Thymus (tissue), 11 donors: ENCODE data around the gene SEMA6B. TPM values are rescaled to one million over a fixed set of nuclear protein-coding genes. Genes with fewer than 3 reads are reported as not detected.

Source experiments
- DNase-seq, 9 donors: peaks; one replicate each; pipeline ENCODE4 v3.0.0-alpha.2; 2013; ENCODE audit warnings: low spot score in 9 of 9, low read depth in 6 of 9, missing footprints in 1 of 9
- H3K27ac ChIP-seq, 2 donors: one replicate each; pipeline ENCODE4 v1.5.1; 2013; ENCODE audit warnings: control low read depth in 1 of 2, low read depth in 1 of 2, low read length in 1 of 2, mild to moderate bottlenecking in 1 of 2, moderate library complexity in 1 of 2
- H3K27me3 ChIP-seq, 2 donors: one replicate each; pipeline ENCODE4 v1.5.1; 2013; ENCODE audit warnings: low read length in 1 of 2; ENCODE audit not compliant: control insufficient read depth in 2 of 2, insufficient read depth in 1 of 2
- H3K36me3 ChIP-seq, 2 donors: one replicate each; pipeline ENCODE4 v1.5.1; 2013; ENCODE audit warnings: low read length in 1 of 2, mild to moderate bottlenecking in 1 of 2, moderate library complexity in 1 of 2; ENCODE audit not compliant: control insufficient read depth in 2 of 2, insufficient read depth in 2 of 2
- H3K4me1 ChIP-seq, 2 donors: one replicate each; pipeline ENCODE4 v1.5.1; 2013; ENCODE audit warnings: low read length in 2 of 2; ENCODE audit not compliant: control insufficient read depth in 2 of 2, insufficient read depth in 2 of 2
- H3K4me3 ChIP-seq, 2 donors: one replicate each; pipeline ENCODE4 v1.5.1; 2013; ENCODE audit warnings: low read length in 2 of 2, control low read depth in 1 of 2, mild to moderate bottlenecking in 1 of 2
- H3K9me3 ChIP-seq, 2 donors: one replicate each; pipeline ENCODE4 v1.5.1; 2013; ENCODE audit warnings: low read length in 1 of 2, mild to moderate bottlenecking in 1 of 2; ENCODE audit not compliant: control insufficient read depth in 2 of 2, insufficient read depth in 1 of 2
- WGBS: extraction: QIAGEN DNeasy Blood & Tissue Kit; methylation state at CpG from one replicate; pipeline ENCODE4 v1.1.7; 2013; 5-methylcytosine and 5-hydroxymethylcytosine counted together
- polyA plus RNA-seq: library from polyadenylated mRNA; stranded (reverse); fragments of 200-250 nt; gene quantifications from one replicate; pipeline ENCODE4 v1.2.3, GENCODE V29; 2013
- total RNA-seq: library from RNA; stranded (reverse); fragments of 120-200 nt; gene quantifications from one replicate; pipeline ENCODE4 v1.2.4, GENCODE V29; 2013
- donor health status: healthy.

Gene SEMA6B
- total and polyA plus RNA-seq, 2 donors = 0.85 to 4.7 TPM

GRCh38 chr19:4577020-4577782, 17.7 kb upstream of the SEMA6B start:
- Histone ChIP-seq H3K4me1 (peaks cover 0 to 4% of the 10 kb centered on the region in 2 donors), H3K27me3 (peaks cover 48 to 82% of the 10 kb centered on the region in 2 donors)
- 91% methylated on average over 5 of the region's 5 CpGs for WGBS

GRCh38 chr19:4576016-4576933, 16.8 kb upstream of the SEMA6B start:
- no peak overlapping the region for H3K27ac ChIP-seq
- 62% methylated on average over 17 of the region's 17 CpGs for WGBS
- peaks cover 1 to 10% of the 10 kb centered on the region in 2 donors for H3K9me3 ChIP-seq
- H3K4me1 ChIP-seq = peaks cover 0 to 4% of the 10 kb centered on the region in 2 donors
- H3K4me3 ChIP-seq = no peak overlapping the region
- peaks cover 39 to 76% of the 10 kb centered on the region in 2 donors for H3K27me3 ChIP-seq
- peak in 3 of 9 donors; percentile 37 to 46 (median 42) for DNase-seq
- no peaks in the 10 kb centered on the region for H3K36me3 ChIP-seq

More at GRCh38 chr19:4577020-4577782, 17.7 kb upstream of the SEMA6B start:
- H3K9me3 ChIP-seq = peaks cover 1 to 10% of the 10 kb centered on the region in 2 donors
- no peaks in the 10 kb centered on the region for H3K36me3 ChIP-seq
- no peak overlapping the region for H3K4me3 ChIP-seq
- no peak for DNase-seq
- no peak overlapping the region for H3K27ac ChIP-seq

- no peak for DNase-seq
- WGBS = 29% methylated on average over 19 of the region's 19 CpGs
- H3K27me3 ChIP-seq = peaks cover 31 to 68% of the 10 kb centered on the region in 2 donors
Measured at GRCh38 chr19:4575267-4576015, 16.0 kb upstream of the SEMA6B start.

GRCh38 chr19:4573682-4574081, 14.2 kb upstream of the SEMA6B start:
- DNase-seq = no peak
- Histone ChIP-seq H3K27me3 (peaks cover 13 to 50% of the 10 kb centered on the region in 2 donors), H3K27ac (no peak overlapping the region), H3K4me1 (no peaks in the 10 kb centered on the region), H3K4me3 (no peak overlapping the region), H3K9me3 (peaks cover under 1 to 3% of the 10 kb centered on the region in 2 donors), H3K36me3 (no peaks in the 10 kb centered on the region)
- 88% methylated on average over 6 of the region's 6 CpGs for WGBS

More at GRCh38 chr19:4575267-4576015, 16.0 kb upstream of the SEMA6B start:
- Histone ChIP-seq H3K4me1 (peaks cover 0 to 2% of the 10 kb centered on the region in 2 donors), H3K4me3 (no peak overlapping the region), H3K36me3 (no peaks in the 10 kb centered on the region), H3K9me3 (peaks cover 1 to 10% of the 10 kb centered on the region in 2 donors), H3K27ac (no peak overlapping the region)

GRCh38 chr19:4571305-4571917, 11.9 kb upstream of the SEMA6B start:
- no peak for DNase-seq
- WGBS = 80% methylated on average over 22 of the region's 22 CpGs

GRCh38 chr19:4570916-4571304, 11.4 kb upstream of the SEMA6B start:
- H3K4me3 ChIP-seq = no peak overlapping the region
- H3K9me3 ChIP-seq = no peaks in the 10 kb centered on the region
- no peaks in the 10 kb centered on the region for H3K36me3 ChIP-seq
- DNase-seq = no peak
- H3K27me3 ChIP-seq = peaks cover 7 to 25% of the 10 kb centered on the region in 2 donors
- no peak overlapping the region for H3K27ac ChIP-seq
- 92% methylated on average over 5 of the region's 5 CpGs for WGBS
- H3K4me1 ChIP-seq = peaks cover 0 to 5% of the 10 kb centered on the region in 2 donors

More at GRCh38 chr19:4571305-4571917, 11.9 kb upstream of the SEMA6B start:
- Histone ChIP-seq H3K4me3 (no peak overlapping the region), H3K36me3 (no peaks in the 10 kb centered on the region), H3K27me3 (peaks cover 7 to 30% of the 10 kb centered on the region in 2 donors), H3K27ac (no peak overlapping the region), H3K4me1 (peaks cover 0 to 5% of the 10 kb centered on the region in 2 donors), H3K9me3 (peaks cover 0 to 3% of the 10 kb centered on the region in 2 donors)

- no peaks in the 10 kb centered on the region for H3K9me3 ChIP-seq
- WGBS = 82% methylated on average over 11 of the region's 11 CpGs
- H3K4me3 ChIP-seq = no peak overlapping the region
- DNase-seq = no peak
- H3K27me3 ChIP-seq = peaks cover 7 to 20% of the 10 kb centered on the region in 2 donors
- no peaks in the 10 kb centered on the region for H3K36me3 ChIP-seq
- H3K4me1 ChIP-seq = peaks cover 0 to 5% of the 10 kb centered on the region in 2 donors
- no peak overlapping the region for H3K27ac ChIP-seq
Measured at GRCh38 chr19:4570402-4570801, 10.9 kb upstream of the SEMA6B start.

GRCh38 chr19:4568886-4569285, 9.4 kb upstream of the SEMA6B start:
- Histone ChIP-seq H3K27ac (no peak overlapping the region), H3K36me3 (no peaks in the 10 kb centered on the region), H3K27me3 (peaks cover 3 to 5% of the 10 kb centered on the region in 2 donors), H3K4me3 (no peak overlapping the region), H3K4me1 (peaks cover 0 to 5% of the 10 kb centered on the region in 2 donors), H3K9me3 (no peaks in the 10 kb centered on the region)
- 69% methylated on average over 7 of the region's 7 CpGs for WGBS
- DNase-seq = no peak
